KBM-7 (cell line): ENCODE results near the gene UBXN1.
"Not testable (repeated sequence)": the region's sequence is repeated elsewhere in the genome, so short reads cannot be mapped to it uniquely, and the experiment has no call there.

Experiments
- DNase-seq: peaks from one replicate; pipeline ENCODE4 v3.0.0-alpha.2; 2015
- in situ Hi-C: fragments of 300-500 bp; cut with MboI; formaldehyde crosslinking; loops from 2 replicates; pipeline ENCODE4 v1.14.3; 2020; ENCODE audit warnings: low sequenced_read_pairs, low pct_unique_long_range_greater_than_20kb, mixed read lengths

The UBXN1 gene

DNA sequence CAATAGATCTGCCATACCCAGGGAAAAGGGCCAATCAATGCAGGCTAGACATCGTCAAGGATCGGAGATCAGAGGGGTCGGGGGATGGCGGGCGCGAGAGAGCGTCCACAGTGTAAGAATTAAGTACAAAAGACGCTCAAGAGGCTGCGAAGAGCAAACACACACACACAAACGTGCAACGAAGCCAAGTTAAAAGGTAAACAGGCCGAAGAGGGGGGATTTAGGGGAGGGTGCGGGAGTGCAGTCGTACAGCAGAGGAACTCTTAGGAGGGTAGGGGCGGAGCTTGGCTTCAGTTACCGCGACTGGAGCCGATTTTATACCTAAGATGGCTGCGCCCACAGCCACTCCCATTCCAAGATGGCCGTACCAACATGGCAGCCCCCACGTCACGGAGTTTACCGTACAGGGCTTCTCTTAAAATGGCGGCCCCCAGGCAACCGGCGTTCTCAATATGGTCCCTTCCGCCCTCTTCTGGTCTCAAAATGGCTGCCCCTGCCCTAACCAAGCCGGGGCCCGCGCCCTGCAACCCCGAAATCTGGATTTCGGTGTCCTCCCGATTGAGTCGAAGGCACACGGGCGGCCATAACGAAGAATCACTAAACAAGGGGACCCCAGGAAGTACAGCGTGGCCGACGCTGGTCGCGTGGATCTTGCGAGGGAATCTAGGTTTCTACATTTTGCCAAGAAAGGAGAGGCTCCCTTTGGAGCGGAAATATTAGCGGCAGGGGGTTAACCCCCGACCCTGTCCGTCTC, 30.6 kb upstream of the UBXN1 start:
- DNase-seq, result no peak
- in situ Hi-C loops, result no loop called here

DNA sequence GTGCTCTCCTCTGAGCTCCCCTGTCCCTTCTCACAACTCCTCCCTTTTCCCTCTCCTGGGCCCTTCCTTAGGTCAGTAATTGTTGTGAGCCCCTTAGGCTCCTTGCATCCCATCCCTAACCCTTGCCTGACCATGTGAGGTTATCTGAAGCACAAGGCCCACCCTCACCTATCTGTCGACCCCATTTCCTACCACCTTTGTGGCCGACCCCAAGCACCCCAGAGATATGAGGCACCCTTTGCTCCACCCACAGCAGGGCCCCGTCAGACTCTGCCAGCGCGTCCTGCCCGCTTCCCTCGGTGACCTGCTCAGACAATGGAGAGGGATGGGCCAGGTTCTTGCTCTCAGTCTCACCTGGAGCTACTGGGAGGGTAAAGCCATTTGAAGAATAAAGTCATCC, 29.9 kb upstream of the UBXN1 start:
- DNase-seq, result no peak
- in situ Hi-C loops, result no loop called here

DNA sequence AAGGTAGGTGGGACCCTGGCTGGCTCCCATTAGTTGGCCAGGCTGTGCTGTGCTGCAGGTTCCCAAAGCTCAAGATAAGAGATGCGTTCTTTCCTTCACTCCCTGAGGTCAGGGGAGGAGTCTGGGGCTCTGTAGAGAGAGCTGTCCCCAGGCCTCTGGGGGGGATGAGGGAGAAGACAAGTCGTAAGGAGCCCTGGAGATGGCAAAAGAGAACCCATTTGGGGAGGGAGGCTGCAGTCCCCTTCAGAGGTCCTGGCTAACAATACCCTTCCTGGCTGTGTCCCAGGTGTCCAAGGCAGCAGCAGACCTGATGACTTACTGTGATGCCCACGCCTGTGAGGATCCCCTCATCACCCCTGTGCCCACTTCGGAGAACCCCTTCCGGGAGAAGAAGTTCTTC, 29.5 kb upstream of the UBXN1 start:
- no peak for DNase-seq
- in situ Hi-C loops, result no loop called here

DNA sequence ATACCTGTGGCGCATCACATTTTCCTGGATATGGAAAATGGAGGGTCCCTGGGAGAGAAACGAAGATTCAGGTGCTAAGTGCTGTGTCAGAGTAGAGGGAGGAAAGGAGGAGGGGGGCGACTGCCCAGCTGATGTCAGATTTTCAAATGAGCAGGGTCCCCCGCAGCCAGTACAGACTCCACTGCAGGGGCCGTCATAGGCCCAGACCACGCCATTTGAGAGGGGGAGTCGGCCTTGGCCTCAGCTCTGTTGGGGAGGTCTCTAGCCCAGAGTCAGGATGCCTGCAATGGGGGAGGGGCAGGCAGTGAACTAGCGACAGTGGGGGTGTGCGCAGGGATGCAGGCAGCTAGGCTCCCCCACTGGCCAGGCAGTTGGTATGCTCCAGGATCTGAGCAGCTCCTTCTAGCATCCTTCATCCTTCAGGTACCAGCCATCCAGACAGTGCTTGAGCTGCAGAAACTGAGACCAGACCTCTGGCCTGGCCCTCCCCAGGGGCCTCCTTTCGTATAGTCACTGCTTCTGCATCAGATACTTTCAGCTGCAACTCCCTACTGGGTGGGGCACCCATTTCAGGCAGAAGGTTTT, 28.5 kb upstream of the UBXN1 start, which contains the start of the genes BSCL2 and GNG3:
BSCL2 (minus strand) TSS at position 148 of the 585 bp plus-strand sequence. CDS start 229 bp downstream, outside the sequence.
GNG3 (plus strand) TSS at position 400 of the 585 bp plus-strand sequence. CDS start 620 bp downstream, outside the sequence.
- DNase-seq, result peak; percentile 6
- in situ Hi-C loops, result no loop called here

DNA sequence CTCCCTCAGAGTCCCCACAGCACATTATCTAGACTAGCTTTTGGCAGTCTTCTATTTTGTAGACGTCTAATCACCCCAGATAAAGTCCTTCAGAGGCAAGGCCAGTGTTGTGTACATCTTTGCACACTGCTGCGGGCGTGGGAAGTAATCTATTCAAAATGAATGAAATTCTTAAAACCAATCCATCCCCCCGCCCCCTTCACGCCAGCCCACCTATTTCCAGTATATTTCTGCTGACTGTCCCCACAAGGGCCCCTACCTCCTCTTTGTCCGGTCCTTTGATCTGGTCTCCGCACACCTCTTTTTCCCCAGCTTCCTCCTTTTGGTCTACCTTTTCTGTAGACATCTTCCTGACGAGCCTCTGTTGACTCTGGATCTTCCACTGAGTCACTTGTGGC, 28.0 kb upstream of the UBXN1 start:
- in situ Hi-C loops, result no loop called here
- no peak for DNase-seq

DNA sequence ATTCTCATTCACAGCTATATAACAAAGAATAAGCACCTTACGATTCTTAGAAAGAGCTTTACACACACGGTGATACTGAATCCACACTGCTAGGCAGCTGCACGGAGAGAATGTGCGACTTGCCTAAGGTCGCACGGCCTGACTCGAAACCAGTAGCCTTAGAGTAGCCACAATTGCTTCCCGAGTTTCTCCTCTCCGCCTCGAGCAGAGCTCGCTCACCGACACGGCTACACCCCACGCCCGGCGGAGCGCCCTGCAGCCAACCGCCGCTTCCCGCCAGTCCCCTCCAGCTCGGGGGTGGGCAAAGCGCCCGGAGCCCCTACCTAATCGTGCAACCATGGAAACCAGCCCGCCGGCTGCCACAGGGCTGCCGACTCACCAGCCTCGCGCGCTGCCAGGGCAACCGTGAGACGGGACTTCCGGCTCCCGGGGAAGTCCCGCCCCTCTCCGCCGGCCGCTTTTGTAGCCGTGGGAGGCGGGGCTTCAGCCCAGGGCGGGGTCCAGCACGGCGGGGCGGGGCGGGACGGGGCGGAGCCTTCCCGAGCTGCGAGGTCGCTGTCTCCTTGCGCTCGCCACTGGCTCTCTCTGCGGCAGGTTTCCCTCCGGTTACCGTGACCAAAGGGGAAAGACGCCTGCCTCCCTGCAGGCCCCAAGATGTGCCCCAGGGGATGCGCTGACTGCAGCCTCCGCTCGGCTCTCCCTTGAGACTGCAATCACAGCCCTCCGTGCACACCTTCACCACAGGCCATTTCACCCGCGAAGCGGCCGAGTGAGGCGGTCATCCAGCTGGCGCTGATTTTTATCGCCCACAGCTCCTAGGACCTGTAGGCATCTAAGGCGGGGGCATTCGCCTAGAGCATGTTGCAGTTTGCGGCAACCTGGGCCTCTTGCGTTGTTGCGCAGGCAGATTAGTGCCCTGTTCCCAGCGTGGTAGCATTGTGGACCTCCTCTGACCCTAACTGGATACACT, 27.3 kb upstream of the UBXN1 start:
- peak; percentile 88 for DNase-seq
- in situ Hi-C loops, result no loop called here

DNA sequence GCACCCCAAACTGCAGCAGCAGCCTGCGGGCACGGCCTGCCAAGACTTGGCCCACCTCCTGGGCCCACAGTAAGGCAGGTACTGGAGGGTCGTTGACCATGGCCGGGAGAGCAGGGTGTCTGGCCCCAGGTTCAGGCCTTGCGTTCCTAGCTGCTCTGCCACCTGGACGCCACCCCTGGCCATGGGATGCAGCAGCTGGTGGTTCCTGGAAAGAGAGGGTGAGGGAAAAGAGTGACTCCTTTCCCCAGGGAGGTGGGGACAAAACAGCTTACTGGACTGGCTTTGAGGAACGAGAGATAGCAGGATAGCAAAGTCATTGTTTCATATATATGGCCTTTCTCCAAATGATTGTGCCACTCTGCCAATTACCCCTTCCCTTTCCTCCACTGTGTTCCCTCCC, 26.5 kb upstream of the UBXN1 start:
- in situ Hi-C loops, result no loop called here
- no peak for DNase-seq

DNA sequence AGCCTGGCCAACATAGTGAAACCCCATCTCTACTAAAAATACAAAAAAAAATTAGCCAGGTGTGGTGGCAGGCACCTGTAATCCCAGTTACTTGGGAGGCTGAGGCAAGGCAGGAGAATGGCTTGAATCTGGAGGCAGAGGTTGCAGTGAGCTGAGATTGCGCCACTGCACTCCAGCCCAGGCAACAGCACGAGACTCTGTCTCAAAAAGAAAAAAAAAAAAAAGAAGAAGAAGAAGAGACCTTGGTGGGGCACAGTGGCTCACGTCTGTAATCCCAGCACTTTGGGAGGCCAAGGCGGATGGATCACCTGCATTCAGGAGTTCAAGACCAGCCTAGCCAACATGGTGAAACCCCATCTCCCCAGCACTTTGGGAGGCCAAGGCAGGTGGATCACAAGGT, 25.0 kb upstream of the UBXN1 start:
- in situ Hi-C loops, DNase-seq: not testable (repeated sequence)

DNA sequence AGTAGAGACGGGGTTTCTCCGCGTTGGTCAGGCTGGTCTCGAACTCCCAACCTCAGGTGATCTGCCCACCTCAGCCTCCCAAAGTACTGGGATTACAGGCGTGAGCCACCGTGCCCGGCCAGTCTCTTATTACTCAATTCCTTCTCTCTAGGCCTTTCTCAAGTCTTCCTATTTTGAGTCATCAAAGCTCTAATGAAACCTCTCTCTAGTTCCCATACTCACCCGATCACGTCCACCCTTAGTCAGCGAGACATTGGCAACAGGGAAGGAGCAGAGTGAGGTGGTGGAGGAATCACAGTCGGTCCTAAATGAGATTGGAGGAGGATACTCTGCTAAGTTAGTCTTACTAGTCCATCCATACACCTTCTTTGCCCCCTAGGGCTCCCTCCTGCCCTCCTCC, 23.4 kb upstream of the UBXN1 start:
- in situ Hi-C loops, result no loop called here

DNA sequence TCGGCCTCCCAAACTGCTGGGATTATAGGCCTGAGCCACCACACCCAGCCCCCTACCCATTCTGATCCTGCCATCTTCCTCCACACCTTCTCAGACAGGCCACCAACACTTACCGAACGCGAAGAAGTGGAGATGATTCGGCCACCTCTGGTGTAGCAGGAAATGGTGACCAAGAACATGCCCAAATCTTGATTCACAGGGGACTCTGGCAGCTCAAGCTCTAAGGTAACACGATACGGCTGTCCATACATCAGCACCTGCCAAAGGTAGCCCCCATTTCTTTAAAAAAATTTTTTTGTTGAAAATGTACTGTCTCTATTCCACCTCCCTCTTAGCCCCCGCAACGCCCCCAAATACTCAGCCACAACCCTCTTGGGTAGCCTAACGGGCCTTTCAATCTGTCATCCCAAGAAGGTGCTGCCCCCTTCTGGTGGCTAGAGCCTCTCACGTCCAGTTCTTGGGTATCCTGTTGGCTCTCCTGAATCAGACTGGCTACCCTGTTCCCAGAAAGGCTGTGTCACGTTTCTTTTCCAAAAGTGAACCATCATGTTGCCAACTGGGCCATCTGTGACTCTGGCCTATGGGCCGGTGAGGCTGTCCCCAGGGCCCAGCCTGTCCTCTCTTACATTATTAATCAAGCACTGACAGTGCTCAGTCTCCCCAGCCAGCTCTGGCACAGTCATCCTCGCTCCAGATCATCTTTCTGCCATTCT, 15.7 kb upstream of the UBXN1 start:
- in situ Hi-C loops, result loop anchor here (25.0 kb wide), 1 partner anchor 307 kb away; no protein-coding TSS in a partner anchor
- peak; percentile 73 for DNase-seq

More for the DNA sequence above, 23.4 kb upstream of the UBXN1 start:
- DNase-seq, result no peak

DNA sequence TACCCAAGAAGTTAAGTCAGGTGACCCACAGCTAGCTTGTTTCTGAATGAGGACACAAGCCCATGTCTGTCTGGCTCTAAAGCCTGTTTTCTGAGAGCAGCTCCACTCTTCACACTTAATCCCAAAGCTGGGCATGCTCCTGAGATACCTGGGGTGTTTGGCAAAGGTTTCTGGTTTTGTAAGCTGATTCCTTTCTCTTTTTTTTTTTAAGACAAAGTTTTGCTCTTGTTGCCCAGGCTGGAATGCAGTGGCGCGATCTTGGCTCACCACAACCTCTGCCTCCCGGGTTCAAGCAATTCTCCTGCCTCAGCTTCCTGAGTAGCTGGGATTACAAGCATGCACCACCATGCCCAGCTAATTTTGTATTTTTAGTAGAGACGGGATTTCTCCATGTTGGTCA, 14.8 kb upstream of the UBXN1 start:
- in situ Hi-C loops, result loop anchor here (25.0 kb wide), 1 partner anchor 306 kb away; no protein-coding TSS in a partner anchor
- not testable (repeated sequence) for DNase-seq

DNA sequence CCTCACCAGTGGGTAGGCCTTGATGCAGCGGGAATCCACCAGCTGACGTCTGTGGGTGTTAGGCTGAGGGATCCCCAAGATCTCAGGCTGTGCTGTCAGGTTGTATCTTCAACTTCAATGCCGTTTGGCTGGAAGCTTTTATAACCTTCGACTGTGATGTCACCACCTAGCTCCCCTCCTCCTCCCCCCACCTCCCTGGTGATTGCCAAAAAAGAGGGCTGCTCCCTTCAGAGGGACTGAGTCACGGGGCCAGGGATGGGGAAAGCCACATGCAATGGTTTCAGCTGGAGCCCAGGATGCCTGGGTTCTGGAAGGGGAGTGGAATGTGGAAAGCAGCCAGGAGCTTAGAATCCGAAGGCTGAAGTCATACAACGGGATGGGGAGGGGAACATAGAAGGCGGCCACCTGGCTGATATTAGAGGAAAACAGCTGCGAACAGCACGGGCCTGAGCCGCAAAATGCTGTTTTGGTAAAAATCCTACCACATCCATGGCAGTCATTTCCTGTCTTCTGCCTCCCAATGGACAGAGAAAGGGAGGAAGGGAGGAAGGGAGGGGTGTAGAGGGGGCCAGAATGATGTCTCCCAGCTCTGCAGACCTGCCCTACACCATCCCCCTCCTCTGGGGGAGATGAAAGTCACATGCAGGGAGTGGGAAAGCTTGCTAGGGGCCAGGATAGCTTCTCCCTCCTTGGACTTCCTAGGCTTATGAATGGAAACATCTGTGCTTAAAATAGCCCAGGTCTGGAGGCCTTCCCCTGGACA, 10.7 kb upstream of the UBXN1 start, which contains the start of gene LRRN4CL:
LRRN4CL (minus strand) TSS at position 110 of the 763 bp plus-strand sequence. CDS start 1,022 bp downstream, outside the sequence.
- in situ Hi-C loops, result loop anchor here (25.0 kb wide), 1 partner anchor 302 kb away; no protein-coding TSS in a partner anchor
- no peak for DNase-seq

DNA sequence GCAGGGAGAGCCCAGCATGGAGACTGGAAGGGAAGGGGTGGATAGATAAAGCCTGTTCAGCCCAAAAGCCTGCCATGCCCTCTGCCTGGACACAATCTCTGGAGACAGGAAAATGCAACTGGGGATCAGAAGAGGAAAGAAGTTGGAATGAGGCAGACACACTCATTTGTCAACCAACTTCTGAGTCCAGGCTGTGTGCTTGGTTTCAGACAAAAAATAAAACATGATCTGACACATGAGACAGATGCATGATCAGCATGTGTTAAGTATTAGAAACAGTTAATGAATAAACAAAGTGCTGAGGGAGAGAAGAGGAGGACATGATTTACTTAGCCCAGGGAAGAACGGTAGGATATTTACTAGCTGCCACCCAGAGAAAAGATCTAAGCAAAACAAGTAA, 9.6 kb upstream of the UBXN1 start:
- in situ Hi-C loops, result loop anchor here (25.0 kb wide), 1 partner anchor 301 kb away; no protein-coding TSS in a partner anchor
- no peak for DNase-seq

DNA sequence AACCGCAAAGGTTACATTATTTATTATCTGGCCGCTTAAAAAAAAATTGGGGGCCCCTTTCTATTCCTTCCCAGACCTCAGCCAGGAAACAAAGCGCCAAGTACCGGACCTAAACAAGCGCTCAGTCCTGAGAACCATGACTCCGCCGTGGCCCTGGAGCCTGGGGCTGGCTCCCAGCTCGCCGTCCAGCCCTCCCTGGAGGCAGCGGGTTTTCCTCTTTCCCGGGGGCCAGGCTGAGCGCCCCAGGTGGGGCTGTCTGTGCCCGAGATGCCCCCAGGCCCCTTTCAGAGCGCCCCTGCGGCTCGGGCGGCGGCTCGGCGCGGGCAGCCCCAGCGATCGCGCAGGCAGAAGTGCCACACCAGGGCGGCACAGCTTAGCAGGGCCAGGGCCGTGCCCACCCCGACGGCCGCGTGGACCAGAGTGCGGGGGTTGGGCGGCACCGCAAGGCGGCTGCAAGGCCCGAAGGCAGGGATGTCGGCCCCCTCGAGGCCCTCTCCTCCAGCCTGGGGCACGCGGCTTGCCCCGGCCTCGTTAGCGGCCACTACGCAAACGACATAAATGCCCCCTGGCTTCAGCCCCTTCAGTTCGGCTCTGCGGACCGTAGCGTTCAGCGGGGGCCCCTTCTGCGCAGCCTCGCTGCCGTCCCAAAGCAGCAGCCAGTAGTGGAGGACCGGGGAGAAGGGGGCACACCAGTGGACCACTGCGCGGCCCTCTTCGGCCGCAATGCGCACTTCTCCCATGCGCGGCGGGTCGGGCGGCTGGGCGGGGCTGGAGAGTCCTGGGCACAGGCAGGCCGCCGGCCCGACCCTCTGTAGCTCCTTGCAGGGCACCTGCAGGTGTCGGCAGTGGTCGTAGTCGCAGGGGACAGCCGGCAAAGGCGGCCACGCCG, 8.9 kb upstream of the UBXN1 start:
- no peak for DNase-seq
- in situ Hi-C loops, result loop anchor here (25.0 kb wide), 1 partner anchor 300 kb away; no protein-coding TSS in a partner anchor

DNA sequence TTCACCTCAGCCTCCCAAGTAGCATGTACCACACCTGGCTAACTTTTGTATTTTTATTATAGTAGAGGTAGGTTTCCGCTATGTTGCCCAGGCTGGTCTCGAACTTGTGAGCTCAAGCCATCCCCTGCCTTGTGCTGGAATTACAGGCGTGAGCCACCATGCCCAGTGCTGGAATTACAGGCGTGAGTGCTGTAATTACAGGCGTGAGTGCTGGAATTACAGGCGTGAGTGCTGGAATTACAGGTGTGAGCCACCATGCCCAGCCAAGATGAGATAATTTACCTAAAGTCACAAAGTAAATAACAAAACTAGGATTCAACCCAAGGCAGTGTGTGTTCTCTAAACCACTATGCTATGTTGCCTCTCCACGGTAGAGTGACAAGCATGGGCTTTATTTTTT, 3.6 kb upstream of the UBXN1 start:
- in situ Hi-C loops, result loop anchor here (25.0 kb wide), 1 partner anchor 295 kb away; no protein-coding TSS in a partner anchor
- no peak for DNase-seq

DNA sequence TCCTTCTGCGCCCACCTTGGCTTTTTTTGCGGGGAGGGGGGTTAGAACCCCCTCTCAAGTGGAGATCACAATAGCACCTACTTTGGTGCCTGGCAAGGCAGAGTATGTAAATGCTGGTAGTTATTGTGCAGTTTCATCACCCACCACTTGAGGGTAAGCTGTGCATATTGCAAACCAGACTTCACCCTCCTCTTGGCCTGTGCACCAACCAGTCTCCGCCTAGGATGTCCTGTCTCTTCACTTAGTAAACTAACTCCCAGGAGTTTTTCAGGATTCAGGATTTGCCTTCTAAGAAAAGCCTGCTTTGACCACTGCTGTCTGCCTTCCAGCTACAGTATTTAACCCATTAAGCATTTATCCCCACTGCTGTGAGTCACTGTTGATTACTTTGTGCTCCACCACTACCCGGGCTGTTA, 2.0 kb upstream of the UBXN1 start:
- peak; percentile 72 for DNase-seq
- in situ Hi-C loops, result loop anchor here (25.0 kb wide), 1 partner anchor 294 kb away; no protein-coding TSS in a partner anchor

DNA sequence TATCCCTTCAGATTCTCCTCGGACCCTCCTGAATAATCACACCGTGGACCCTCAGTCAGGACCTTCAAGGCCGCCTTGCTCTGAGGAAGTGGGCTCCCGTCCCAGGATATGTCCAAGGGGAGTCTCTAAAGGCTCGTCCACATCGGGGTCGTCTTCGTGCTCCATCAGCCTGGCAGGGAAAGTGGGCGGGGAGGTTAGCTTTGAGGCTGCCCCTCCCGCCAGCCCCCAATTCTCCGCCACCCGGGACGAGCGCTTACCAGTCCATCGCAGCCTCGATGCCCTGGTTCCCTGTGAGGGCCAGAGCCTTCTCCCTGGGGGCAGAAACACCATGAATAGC, 472 bp downstream of the UBXN1 start:
- DNase-seq, result no peak
- in situ Hi-C loops, result loop anchor here (25.0 kb wide), 1 partner anchor 291 kb away; no protein-coding TSS in a partner anchor
